OCI-LY1 (cell line): ENCODE measurements around the gene HOXB7.

ENCODE experiments used
- CTCF ChIP-seq: fragments of 200-600 bp; sonication (generic), shearing (Covaris generic); IDR thresholded peaks from 2 replicates; pipeline ENCODE4 v1.5.1; 2017; ENCODE audit warnings: mild to moderate bottlenecking, antibody characterized with exemption, low read length, moderate library complexity, mixed read lengths
- EZH2 ChIP-seq: fragments of 200-600 bp; sonication (generic), shearing (Covaris generic); IDR thresholded peaks from 2 replicates; pipeline ENCODE4 v1.8.0; 2017; ENCODE audit warnings: borderline replicate concordance, mixed run types, mild to moderate bottlenecking, antibody characterized with exemption, low read length, moderate library complexity, mixed read lengths

DNA sequence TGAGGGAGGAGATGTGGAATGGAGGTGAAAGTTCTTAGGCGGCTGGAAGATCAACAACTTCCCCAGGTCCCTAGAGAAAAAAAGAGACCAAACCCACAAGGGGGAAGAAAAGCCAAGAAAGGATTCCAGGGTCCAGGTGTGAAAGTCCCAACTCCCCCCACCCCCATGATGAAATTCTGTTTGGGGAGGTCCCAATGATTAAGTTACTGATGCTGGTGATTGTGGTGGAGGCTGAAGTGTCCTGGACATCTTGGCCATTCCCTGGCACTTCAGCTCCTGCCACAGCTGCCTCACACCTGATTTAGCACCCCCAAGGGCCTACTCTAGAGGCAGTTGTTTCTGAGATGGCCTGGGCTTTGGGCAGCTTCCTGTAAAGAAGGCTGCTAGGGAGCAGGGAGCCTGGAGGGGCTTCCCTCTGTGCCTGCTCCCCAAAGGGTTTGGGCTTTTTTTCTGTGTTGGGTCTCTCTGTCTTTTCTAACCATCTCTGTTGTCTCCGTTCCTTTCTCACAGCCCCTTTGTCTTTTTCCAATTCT lies 45.7 kb downstream of the HOXB7 start:
- no peak for TF ChIP-seq CTCF
- no peak for TF ChIP-seq EZH2
